Neutrophil (primary cell): ENCODE measurements around the gene SLC13A3.
"Not testable (repeated sequence)": the region's sequence is repeated elsewhere in the genome, so short reads cannot be mapped to it uniquely, and the experiment has no call there.

Experiments
- H3K27ac ChIP-seq: fragments of 200-600 bp; sonication (generic); 2 replicates; pipeline ENCODE4 v1.5.1; 2016; ENCODE audit warnings: mild to moderate bottlenecking, moderate library complexity
- H3K27me3 ChIP-seq: fragments of 200-600 bp; sonication (generic); 2 replicates; pipeline ENCODE4 v1.6.0; 2016; ENCODE audit warnings: mild to moderate bottlenecking
- H3K36me3 ChIP-seq: fragments of 200-600 bp; sonication (generic); 2 replicates; pipeline ENCODE4 v1.5.1; 2017
- H3K4me1 ChIP-seq, 2 experiments: fragments of 200-600 bp in 1 of 2; sonication (generic) in 1 of 2; 1 replicate in 1 of 2; 2 replicates in 1 of 2; pipeline versions ENCODE4 v1.5.1 to v1.6.1; 2013 to 2016; ENCODE audit warnings: low read depth in 1 of 2, low read length in 1 of 2, mild to moderate bottlenecking in 1 of 2, moderate library complexity in 1 of 2; ENCODE audit not compliant: control insufficient read depth in 1 of 2, insufficient read depth in 1 of 2
- H3K4me3 ChIP-seq, 2 experiments: fragments of 200-600 bp in 1 of 2; sonication (generic) in 1 of 2; 1 replicate in 1 of 2; 2 replicates in 1 of 2; pipeline ENCODE4 v1.5.1; 2013 to 2016; ENCODE audit warnings: low read depth in 1 of 2, low read length in 1 of 2, mild to moderate bottlenecking in 1 of 2, moderate library complexity in 1 of 2
- H3K9me3 ChIP-seq: fragments of 200-600 bp; sonication (generic); 2 replicates; pipeline ENCODE4 v1.5.1; 2016
- TF ChIP-seq, protein P1 (sequence below): fragments of 200-600 bp; sonication (generic); IDR thresholded peaks from 2 replicates; pipeline ENCODE4 v1.5.1; 2016; ENCODE audit warnings: antibody characterized with exemption

Gene SLC13A3

DNA sequence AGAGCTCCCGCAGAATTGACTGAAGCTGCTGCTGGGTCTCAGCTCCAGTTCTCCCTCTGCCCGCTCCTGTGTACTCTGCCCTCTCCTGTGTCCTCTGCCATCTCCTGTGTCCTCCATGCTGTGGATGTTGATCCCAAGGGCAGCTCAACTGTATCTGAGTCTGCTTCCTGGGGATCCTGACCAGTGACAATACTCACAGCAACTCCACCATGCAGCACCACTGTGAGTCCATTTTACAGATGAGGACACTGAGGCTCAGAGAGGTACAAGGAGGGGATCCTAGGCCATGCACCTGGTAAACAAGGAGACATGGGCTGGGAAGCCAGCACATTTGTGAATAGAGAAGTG lies 29.4 kb upstream of the SLC13A3 start:
- H3K27me3 ChIP-seq: no peaks in the 10 kb centered on the region
- TF ChIP-seq, protein P1, sequence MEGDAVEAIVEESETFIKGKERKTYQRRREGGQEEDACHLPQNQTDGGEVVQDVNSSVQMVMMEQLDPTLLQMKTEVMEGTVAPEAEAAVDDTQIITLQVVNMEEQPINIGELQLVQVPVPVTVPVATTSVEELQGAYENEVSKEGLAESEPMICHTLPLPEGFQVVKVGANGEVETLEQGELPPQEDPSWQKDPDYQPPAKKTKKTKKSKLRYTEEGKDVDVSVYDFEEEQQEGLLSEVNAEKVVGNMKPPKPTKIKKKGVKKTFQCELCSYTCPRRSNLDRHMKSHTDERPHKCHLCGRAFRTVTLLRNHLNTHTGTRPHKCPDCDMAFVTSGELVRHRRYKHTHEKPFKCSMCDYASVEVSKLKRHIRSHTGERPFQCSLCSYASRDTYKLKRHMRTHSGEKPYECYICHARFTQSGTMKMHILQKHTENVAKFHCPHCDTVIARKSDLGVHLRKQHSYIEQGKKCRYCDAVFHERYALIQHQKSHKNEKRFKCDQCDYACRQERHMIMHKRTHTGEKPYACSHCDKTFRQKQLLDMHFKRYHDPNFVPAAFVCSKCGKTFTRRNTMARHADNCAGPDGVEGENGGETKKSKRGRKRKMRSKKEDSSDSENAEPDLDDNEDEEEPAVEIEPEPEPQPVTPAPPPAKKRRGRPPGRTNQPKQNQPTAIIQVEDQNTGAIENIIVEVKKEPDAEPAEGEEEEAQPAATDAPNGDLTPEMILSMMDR: no peak

DNA sequence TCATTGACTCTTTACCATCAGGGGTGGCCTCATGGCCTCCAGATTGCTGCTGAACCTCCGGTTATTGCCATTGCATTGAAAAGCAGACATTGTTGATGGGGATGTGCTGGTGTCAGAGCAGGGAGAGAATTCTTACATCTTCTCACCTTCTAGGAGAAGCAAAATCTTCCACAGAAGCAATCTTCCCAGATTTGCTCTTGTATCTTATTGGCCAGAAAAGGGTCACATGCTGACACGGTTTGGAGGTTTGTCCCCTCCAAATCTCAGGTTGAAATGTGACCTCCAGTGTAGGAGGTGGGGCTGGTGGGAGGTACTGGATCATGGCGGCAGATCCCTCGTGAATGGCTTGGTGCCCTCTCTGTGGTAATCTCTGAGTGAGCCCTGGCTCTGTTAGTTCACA lies 27.3 kb upstream of the SLC13A3 start:
- no peak overlapping the region for H3K27ac ChIP-seq
- no peak overlapping the region for H3K4me3 ChIP-seq
- H3K36me3 ChIP-seq: no peaks in the 10 kb centered on the region
- no peaks in the 10 kb centered on the region for H3K4me1 ChIP-seq
- TF ChIP-seq, protein P1: no peak
- no peaks in the 10 kb centered on the region for H3K27me3 ChIP-seq
- H3K9me3 ChIP-seq: no peaks in the 10 kb centered on the region

More for the DNA sequence above, 29.4 kb upstream of the SLC13A3 start:
- H3K36me3 ChIP-seq: peaks cover 4% of the 10 kb centered on the region
- no peaks in the 10 kb centered on the region for H3K9me3 ChIP-seq
- no peak overlapping the region for H3K4me3 ChIP-seq
- no peak overlapping the region for H3K27ac ChIP-seq
- no peaks in the 10 kb centered on the region for H3K4me1 ChIP-seq

GRCh38 chr20:46677608-46678007 lies 26.3 kb upstream of the SLC13A3 start:
- Histone ChIP-seq H3K4me3 (no peak overlapping the region), H3K9me3 (no peaks in the 10 kb centered on the region), H3K4me1 (no peaks in the 10 kb centered on the region), H3K27me3 (no peaks in the 10 kb centered on the region), H3K36me3 (no peaks in the 10 kb centered on the region), H3K27ac (no peak overlapping the region)
- TF ChIP-seq, protein P1: no peak

GRCh38 chr20:46676649-46677316 lies 25.5 kb upstream of the SLC13A3 start:
- not testable (repeated sequence) for H3K4me1 ChIP-seq, H3K4me3 ChIP-seq, H3K36me3 ChIP-seq

GRCh38 chr20:46674253-46675083 lies 23.2 kb upstream of the SLC13A3 start:
- Histone ChIP-seq H3K27ac (no peak overlapping the region), H3K36me3 (no peaks in the 10 kb centered on the region), H3K27me3 (no peaks in the 10 kb centered on the region), H3K9me3 (no peaks in the 10 kb centered on the region), H3K4me3 (no peak overlapping the region), H3K4me1 (no peaks in the 10 kb centered on the region)
- TF ChIP-seq, protein P1: no peak

More at GRCh38 chr20:46676649-46677316, 25.5 kb upstream of the SLC13A3 start:
- not testable (repeated sequence) for H3K27me3 ChIP-seq, H3K9me3 ChIP-seq, H3K27ac ChIP-seq
